ENCODE data around the gene EHF. TPM values are rescaled to one million over a fixed set of nuclear protein-coding genes. Genes with fewer than 3 reads are reported as not detected.

The EHF gene
- total and polyA plus RNA-seq, 2 experiments from 2014 or later: 5.8 to 9.0 TPM

GRCh38 chr11:34667810-34668582 is 47.1 kb downstream of the EHF start:
- Histone ChIP-seq H3K4me2 (no peak overlapping the region), H3K27ac (no peak overlapping the region), H4K20me1 (ENCODE audit: insufficient read depth, poor library complexity, severe bottlenecking) (no peaks in the 10 kb centered on the region), H2AFZ (no peak overlapping the region), H3K4me1 (ENCODE audit: insufficient read depth) (no peaks in the 10 kb centered on the region), H3K4me3 (no peak overlapping the region), H3K9me2 (replicated peaks; ENCODE audit: insufficient read depth) (no peaks in the 10 kb centered on the region), H3K9me3 (ENCODE audit: low read depth) (no peaks in the 10 kb centered on the region), H3K36me3 (replicated peaks; ENCODE audit: insufficient read depth, low read depth) (no peaks in the 10 kb centered on the region), H3K79me2 (no peaks in the 10 kb centered on the region), H3K27me3 (no peaks in the 10 kb centered on the region)
- WGBS (ENCODE audit: low lambda C conversion rate, missing lambda C conversion rate): 67% methylated on average over 4 of the region's 4 CpGs
- DNase-seq (ENCODE audit: low spot score): peak; percentile 23
- no peak for TF ChIP-seq EZH2phosphoT487 (IDR thresholded peaks at IDR 0.05; ENCODE audit: low read depth, severe bottlenecking, unreplicated experiment)
- no peak for TF ChIP-seq EZH2 (IDR thresholded peaks at IDR 0.05; ENCODE audit: borderline replicate concordance)
- no peak for TF ChIP-seq CTCF (IDR thresholded peaks at IDR 0.05; ENCODE audit: poor library complexity)

GRCh38 chr11:34668583-34669053 is 47.7 kb downstream of the EHF start:
- Histone ChIP-seq H3K27me3 (no peaks in the 10 kb centered on the region), H3K4me3 (no peak overlapping the region), H3K9me2 (replicated peaks; ENCODE audit: insufficient read depth) (no peaks in the 10 kb centered on the region), H3K36me3 (replicated peaks; ENCODE audit: insufficient read depth, low read depth) (no peaks in the 10 kb centered on the region), H3K9me3 (ENCODE audit: low read depth) (no peaks in the 10 kb centered on the region), H3K4me1 (ENCODE audit: insufficient read depth) (no peaks in the 10 kb centered on the region), H4K20me1 (ENCODE audit: insufficient read depth, poor library complexity, severe bottlenecking) (no peaks in the 10 kb centered on the region), H3K4me2 (no peak overlapping the region), H3K79me2 (no peaks in the 10 kb centered on the region), H3K27ac (no peak overlapping the region), H2AFZ (no peak overlapping the region)
- no peak for TF ChIP-seq EZH2phosphoT487 (IDR thresholded peaks at IDR 0.05; ENCODE audit: low read depth, severe bottlenecking, unreplicated experiment)
- no peak for TF ChIP-seq EZH2 (IDR thresholded peaks at IDR 0.05; ENCODE audit: borderline replicate concordance)
- no peak for TF ChIP-seq CTCF (IDR thresholded peaks at IDR 0.05; ENCODE audit: poor library complexity)
- WGBS (ENCODE audit: low lambda C conversion rate, missing lambda C conversion rate): 93% methylated on average over 4 of the region's 4 CpGs
- no peak for DNase-seq (ENCODE audit: low spot score)

GRCh38 chr11:34669458-34669857 is 48.6 kb downstream of the EHF start:
- no peaks in the 10 kb centered on the region for H3K79me2 ChIP-seq
- no peak overlapping the region for H2AFZ ChIP-seq
- no peak for TF ChIP-seq EZH2phosphoT487 (IDR thresholded peaks at IDR 0.05; ENCODE audit: low read depth, severe bottlenecking, unreplicated experiment)
- TF ChIP-seq EZH2 (IDR thresholded peaks at IDR 0.05; ENCODE audit: borderline replicate concordance): no peak
- TF ChIP-seq CTCF (IDR thresholded peaks at IDR 0.05; ENCODE audit: poor library complexity): no peak
- DNase-seq (ENCODE audit: low spot score): no peak
- no peak overlapping the region for H3K4me3 ChIP-seq
- H3K9me3 ChIP-seq (ENCODE audit: low read depth): no peaks in the 10 kb centered on the region
- no peak overlapping the region for H3K4me2 ChIP-seq
- no peaks in the 10 kb centered on the region for H4K20me1 ChIP-seq (ENCODE audit: insufficient read depth, poor library complexity, severe bottlenecking)
- H3K36me3 ChIP-seq (replicated peaks; ENCODE audit: insufficient read depth, low read depth): no peaks in the 10 kb centered on the region
- no peak overlapping the region for H3K27ac ChIP-seq
- H3K4me1 ChIP-seq (ENCODE audit: insufficient read depth): no peaks in the 10 kb centered on the region
- WGBS (ENCODE audit: low lambda C conversion rate, missing lambda C conversion rate): 87% methylated on average over 3 of the region's 3 CpGs
- H3K9me2 ChIP-seq (replicated peaks; ENCODE audit: insufficient read depth): no peaks in the 10 kb centered on the region
- H3K27me3 ChIP-seq: no peaks in the 10 kb centered on the region

All from hepatocyte (in vitro differentiated cells).